Chondrocyte (in vitro differentiated cells): ENCODE measurements around the gene NFKBIZ. TPM values are rescaled to one million over a fixed set of nuclear protein-coding genes. Genes with fewer than 3 reads are reported as not detected.
A peak's percentile ranks its signal among the peaks of the same experiment; 100 is the strongest.

Experiments used
- DNase-seq: peaks from one replicate; pipeline ENCODE4 v3.0.0; 2021; ENCODE audit warnings: mixed read lengths, low spot score
- H3K27ac Mint-ChIP-seq: one replicate; pipeline ENCODE4 v1.8.0; 2021; ENCODE audit warnings: mild to moderate bottlenecking, moderate library complexity, mixed read lengths; ENCODE audit not compliant: unreplicated experiment
- H3K27me3 Mint-ChIP-seq: 2 replicates; pipeline ENCODE4 v1.8.0; 2021; ENCODE audit warnings: low read depth, mixed read lengths
- H3K36me3 Mint-ChIP-seq: 2 replicates; pipeline ENCODE4 v1.8.0; 2021; ENCODE audit warnings: low read depth, mixed read lengths
- H3K4me1 Mint-ChIP-seq: 2 replicates; pipeline ENCODE4 v1.8.0; 2021; ENCODE audit warnings: low read depth, mild to moderate bottlenecking, mixed read lengths
- H3K4me3 Mint-ChIP-seq: one replicate; pipeline ENCODE4 v1.8.0; 2021; ENCODE audit warnings: mild to moderate bottlenecking, moderate library complexity, mixed read lengths; ENCODE audit not compliant: unreplicated experiment
- H3K9me3 Mint-ChIP-seq: 2 replicates; pipeline ENCODE4 v1.8.0; 2021; ENCODE audit warnings: low read depth, mixed read lengths
- total RNA-seq: library from RNA; stranded (reverse); gene quantifications from 3 replicates; pipeline ENCODE4 v1.2.1, GENCODE V29; 2021
- TF ChIP-seq, protein P1 (sequence below): fragments of 200-600 bp; sonication (generic); IDR thresholded peaks from 2 replicates; pipeline ENCODE4 v1.5.0; 2021; ENCODE audit warnings: antibody characterized with exemption, mild to moderate bottlenecking, moderate library complexity

The NFKBIZ gene
- total RNA-seq, 1 donor from 2014 or later: 18.9 TPM

DNA sequence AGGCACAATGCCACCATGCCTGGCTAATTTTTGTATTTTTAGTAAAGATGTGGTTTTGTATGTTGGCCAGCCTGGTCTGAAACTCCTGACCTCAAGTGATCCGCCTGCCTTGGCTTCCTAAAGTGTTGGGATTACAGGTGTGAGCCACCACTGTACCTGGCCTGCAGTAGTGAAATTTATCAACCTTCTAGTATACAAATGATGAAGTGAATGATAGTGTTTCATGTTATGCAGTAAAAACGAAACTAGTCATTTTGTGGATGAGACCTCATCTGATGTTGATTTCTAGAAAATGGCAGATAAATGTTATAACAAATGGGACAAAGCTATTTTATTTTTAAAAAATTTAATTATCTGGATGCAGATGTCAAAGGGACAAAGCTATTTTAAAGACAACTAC, 37.4 kb upstream of the NFKBIZ start:
- H3K36me3 Mint-ChIP-seq: peaks cover 5% of the 10 kb centered on the region
- peaks cover 25% of the 10 kb centered on the region for H3K4me1 Mint-ChIP-seq
- H3K27ac Mint-ChIP-seq: no peak overlapping the region
- TF ChIP-seq, protein P1, sequence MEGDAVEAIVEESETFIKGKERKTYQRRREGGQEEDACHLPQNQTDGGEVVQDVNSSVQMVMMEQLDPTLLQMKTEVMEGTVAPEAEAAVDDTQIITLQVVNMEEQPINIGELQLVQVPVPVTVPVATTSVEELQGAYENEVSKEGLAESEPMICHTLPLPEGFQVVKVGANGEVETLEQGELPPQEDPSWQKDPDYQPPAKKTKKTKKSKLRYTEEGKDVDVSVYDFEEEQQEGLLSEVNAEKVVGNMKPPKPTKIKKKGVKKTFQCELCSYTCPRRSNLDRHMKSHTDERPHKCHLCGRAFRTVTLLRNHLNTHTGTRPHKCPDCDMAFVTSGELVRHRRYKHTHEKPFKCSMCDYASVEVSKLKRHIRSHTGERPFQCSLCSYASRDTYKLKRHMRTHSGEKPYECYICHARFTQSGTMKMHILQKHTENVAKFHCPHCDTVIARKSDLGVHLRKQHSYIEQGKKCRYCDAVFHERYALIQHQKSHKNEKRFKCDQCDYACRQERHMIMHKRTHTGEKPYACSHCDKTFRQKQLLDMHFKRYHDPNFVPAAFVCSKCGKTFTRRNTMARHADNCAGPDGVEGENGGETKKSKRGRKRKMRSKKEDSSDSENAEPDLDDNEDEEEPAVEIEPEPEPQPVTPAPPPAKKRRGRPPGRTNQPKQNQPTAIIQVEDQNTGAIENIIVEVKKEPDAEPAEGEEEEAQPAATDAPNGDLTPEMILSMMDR: no peak
- no peak overlapping the region for H3K4me3 Mint-ChIP-seq
- no peaks in the 10 kb centered on the region for H3K9me3 Mint-ChIP-seq
- H3K27me3 Mint-ChIP-seq: no peaks in the 10 kb centered on the region
- no peak for DNase-seq

DNA sequence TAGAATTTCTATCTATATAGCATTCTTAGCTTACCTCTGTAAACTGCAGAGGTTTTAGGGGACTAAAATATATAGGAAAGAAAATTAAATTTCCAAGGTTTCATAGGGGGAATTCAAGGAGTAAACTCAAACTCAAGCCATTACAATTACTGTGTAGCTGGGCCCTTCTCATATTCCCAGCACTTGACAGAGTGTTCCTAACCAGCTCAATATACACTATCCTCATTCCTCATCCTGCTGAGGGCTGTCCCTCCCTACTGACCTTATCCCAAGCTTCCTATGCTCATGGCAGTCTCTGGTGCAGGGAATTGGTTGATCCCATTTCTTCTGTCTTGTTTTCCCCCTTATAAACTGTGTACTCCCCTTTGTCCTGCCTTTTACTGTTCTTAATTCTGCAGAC, 36.4 kb upstream of the NFKBIZ start:
- H3K4me3 Mint-ChIP-seq: no peak overlapping the region
- H3K36me3 Mint-ChIP-seq: peaks cover 8% of the 10 kb centered on the region
- TF ChIP-seq, protein P1: no peak
- H3K27me3 Mint-ChIP-seq: no peaks in the 10 kb centered on the region
- no peak for DNase-seq
- H3K9me3 Mint-ChIP-seq: no peaks in the 10 kb centered on the region
- peaks cover 25% of the 10 kb centered on the region for H3K4me1 Mint-ChIP-seq
- H3K27ac Mint-ChIP-seq: no peak overlapping the region

DNA sequence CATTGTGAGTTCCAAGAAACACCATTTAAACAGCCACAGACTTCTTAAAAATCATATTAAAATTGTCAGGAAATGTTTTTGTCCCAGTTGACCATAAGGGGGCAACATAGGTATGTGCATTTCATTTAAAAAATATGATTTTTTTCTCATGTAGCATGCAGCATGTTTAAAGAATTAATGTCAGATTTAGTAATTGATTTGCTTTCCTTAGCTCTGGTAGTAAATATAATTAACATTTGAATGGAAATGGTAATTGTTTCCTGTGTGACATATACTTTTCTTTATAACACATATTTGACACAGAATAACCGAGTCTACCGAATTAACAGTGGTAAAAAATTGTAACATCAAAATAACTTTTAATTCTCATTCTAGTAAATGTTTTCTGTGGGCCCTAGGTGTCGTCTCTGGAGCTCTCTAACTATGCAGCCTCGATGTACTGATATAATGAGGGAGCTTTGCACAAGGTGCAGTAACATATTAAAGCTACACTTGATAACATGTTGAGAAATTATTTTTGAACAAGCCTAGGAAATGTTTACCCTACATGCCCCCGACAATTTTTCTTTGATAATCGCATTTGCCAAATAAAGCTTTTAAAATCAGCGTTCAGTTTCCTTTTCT, 35.4 kb upstream of the NFKBIZ start:
- DNase-seq: no peak
- H3K4me1 Mint-ChIP-seq: peaks cover 24% of the 10 kb centered on the region
- TF ChIP-seq, protein P1: peak; percentile 92
- H3K9me3 Mint-ChIP-seq: no peaks in the 10 kb centered on the region
- no peak overlapping the region for H3K4me3 Mint-ChIP-seq
- peaks cover 10% of the 10 kb centered on the region for H3K36me3 Mint-ChIP-seq
- H3K27me3 Mint-ChIP-seq: no peaks in the 10 kb centered on the region
- no peak overlapping the region for H3K27ac Mint-ChIP-seq

DNA sequence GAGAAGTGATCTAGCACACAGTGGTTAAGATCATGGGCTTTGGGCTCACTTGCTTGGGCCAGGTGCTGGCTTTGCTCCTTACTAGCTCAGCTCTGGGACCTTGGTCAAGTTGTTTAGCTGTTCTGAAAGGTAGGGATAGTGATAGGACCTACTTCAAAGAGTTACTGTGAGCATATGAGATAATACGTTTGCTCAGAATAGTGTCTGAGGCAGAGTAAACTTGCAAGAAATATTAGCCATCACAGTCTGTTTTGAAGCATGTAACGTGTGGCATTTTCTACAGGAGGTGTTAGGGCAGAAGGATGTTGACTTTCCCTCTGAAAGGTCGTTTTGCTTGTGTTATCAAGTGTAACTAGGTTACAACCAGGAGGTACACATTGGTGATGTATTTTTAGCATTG, 34.5 kb upstream of the NFKBIZ start:
- TF ChIP-seq, protein P1: no peak
- peaks cover 15% of the 10 kb centered on the region for H3K4me1 Mint-ChIP-seq
- no peaks in the 10 kb centered on the region for H3K9me3 Mint-ChIP-seq

DNA sequence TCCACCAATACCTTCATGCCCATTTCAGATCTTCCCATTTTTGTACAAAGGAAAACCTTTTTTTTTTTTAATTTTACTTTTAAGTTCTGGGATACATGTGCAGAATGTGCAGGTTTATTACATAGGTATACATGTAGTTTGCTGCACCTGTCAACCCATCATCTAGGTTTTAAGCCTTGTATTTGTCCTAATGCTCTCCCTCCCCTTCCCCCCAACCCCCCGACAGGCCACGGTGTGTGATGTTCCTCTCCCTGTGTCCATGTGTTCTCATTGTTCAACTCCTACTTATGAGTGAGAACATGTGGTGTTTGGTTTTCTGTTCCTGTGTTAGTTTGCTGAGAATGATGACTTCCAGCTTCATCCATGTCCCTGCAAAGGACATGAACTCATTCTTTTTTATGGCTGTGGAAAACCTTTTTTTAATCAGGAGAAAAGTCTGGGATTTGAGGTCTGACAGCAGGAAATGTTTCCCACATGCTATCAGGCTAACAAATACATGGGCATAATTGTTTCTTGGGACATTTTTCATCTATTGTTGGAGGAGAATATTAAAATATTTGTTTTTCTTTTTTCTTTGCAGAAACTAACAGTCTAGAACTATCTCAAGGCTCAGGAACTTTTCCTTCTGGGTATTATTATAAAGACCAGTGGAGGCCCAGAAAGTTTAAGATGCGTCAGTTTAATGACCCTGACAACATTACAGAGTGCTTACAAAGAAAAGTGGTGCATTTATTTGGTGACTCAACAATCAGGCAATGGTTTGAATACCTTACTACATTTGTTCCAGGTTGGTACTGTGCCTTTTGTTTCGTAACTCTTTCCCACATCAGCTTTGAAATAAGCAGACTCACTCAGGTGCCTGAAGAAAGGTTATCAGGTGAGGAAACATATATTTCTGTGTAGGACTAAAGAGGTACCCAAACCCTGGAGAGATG, 32.8 kb upstream of the NFKBIZ start:
- Mint-ChIP-seq H3K36me3 (peaks cover 15% of the 10 kb centered on the region), H3K4me1 (peaks cover 9% of the 10 kb centered on the region), H3K27ac (no peak overlapping the region), H3K4me3 (no peak overlapping the region), H3K27me3 (no peaks in the 10 kb centered on the region), H3K9me3 (no peaks in the 10 kb centered on the region)
- no peak for DNase-seq
- TF ChIP-seq, protein P1: no peak

More for the DNA sequence above, 34.5 kb upstream of the NFKBIZ start:
- Mint-ChIP-seq H3K36me3 (peaks cover 12% of the 10 kb centered on the region), H3K27ac (no peak overlapping the region), H3K4me3 (no peak overlapping the region), H3K27me3 (no peaks in the 10 kb centered on the region)
- DNase-seq: no peak
